Suprapubic skin (tissue), 4 donors: Measurements from ENCODE around the gene MUC22. TPM values are rescaled to one million over a fixed set of nuclear protein-coding genes. Genes with fewer than 3 reads are reported as not detected.

Experiments used
- DNase-seq, 2 donors: peaks; one replicate each; pipeline ENCODE4 v3.0.0-alpha.2; 2019; ENCODE audit warnings: low spot score in 2 of 2
- H3K27ac ChIP-seq: fragments of 200-600 bp; sonication (generic); one replicate; pipeline ENCODE4 v1.5.1; 2019
- H3K27me3 ChIP-seq: fragments of 200-600 bp; sonication (generic); one replicate; pipeline ENCODE4 v1.5.1; 2019
- H3K36me3 ChIP-seq: fragments of 200-600 bp; sonication (generic); one replicate; pipeline ENCODE4 v1.5.1; 2019
- H3K4me1 ChIP-seq: fragments of 200-600 bp; sonication (generic); one replicate; pipeline ENCODE4 v1.5.1; 2019
- H3K4me3 ChIP-seq: fragments of 200-600 bp; sonication (generic); one replicate; pipeline ENCODE4 v1.5.1; 2019; ENCODE audit warnings: mild to moderate bottlenecking
- H3K9me3 ChIP-seq: fragments of 200-600 bp; sonication (generic); one replicate; pipeline ENCODE4 v1.5.1; 2019
- CTCF ChIP-seq, 2 donors: fragments of 200-600 bp in 1 of 2; fragments of 450-650 bp in 1 of 2; sonication (generic) in 1 of 2; IDR thresholded peaks; one replicate each; pipeline ENCODE4 v1.5.1; 2016 to 2019; ENCODE audit warnings: antibody characterized with exemption in 2 of 2, mild to moderate bottlenecking in 1 of 2, moderate library complexity in 1 of 2
- EP300 ChIP-seq: sonication (generic); formaldehyde crosslinking; IDR thresholded peaks from one replicate; pipeline ENCODE4 v1.6.1; 2017; ENCODE audit warnings: antibody characterized with exemption
- POLR2A ChIP-seq, 2 donors: fragments of 450-650 bp; IDR thresholded peaks; one replicate each; pipeline ENCODE4 v1.6.1; 2017; ENCODE audit warnings: antibody characterized with exemption in 2 of 2, mild to moderate bottlenecking in 2 of 2, moderate library complexity in 2 of 2
- POLR2AphosphoS5 ChIP-seq, 3 donors: sonication (generic); formaldehyde crosslinking; IDR thresholded peaks; one replicate each; pipeline ENCODE4 v1.6.1; 2017; ENCODE audit warnings: antibody characterized with exemption in 3 of 3
- WGBS: methylation state at CpG from one replicate; pipeline ENCODE4 v1.1.5; 2018; 5-methylcytosine and 5-hydroxymethylcytosine counted together
- total RNA-seq, 4 donors: library from RNA; depleted of rRNA; stranded (reverse); fragments of >200 nt; gene quantifications; one replicate each; pipeline ENCODE4 v1.1.0, GENCODE V29; 2016

Gene MUC22
- total RNA-seq, 4 donors from 2014 or later: 0.18 TPM; not detected in 3

GRCh38 chr6:30979141-30979540 lies 31.1 kb upstream of the MUC22 start:
- no peaks in the 10 kb centered on the region for H3K27me3 ChIP-seq
- DNase-seq: no peak
- peaks cover 11% of the 10 kb centered on the region for H3K4me1 ChIP-seq
- H3K4me3 ChIP-seq: no peak overlapping the region
- 21% methylated on average over 1 of the region's 1 CpG for WGBS
- no peak overlapping the region for H3K27ac ChIP-seq
- TF ChIP-seq POLR2A (IDR thresholded peaks at IDR 0.05) (no peak), EP300 (no peak), CTCF (IDR thresholded peaks at IDR 0.05) (no peak), POLR2AphosphoS5 (IDR thresholded peaks at IDR 0.05) (no peak)
- H3K9me3 ChIP-seq: no peaks in the 10 kb centered on the region
- H3K36me3 ChIP-seq: no peaks in the 10 kb centered on the region

- peaks cover 11% of the 10 kb centered on the region for H3K4me1 ChIP-seq
- 55% methylated on average over 4 of the region's 4 CpGs for WGBS
- H3K9me3 ChIP-seq: no peaks in the 10 kb centered on the region
- TF ChIP-seq POLR2AphosphoS5 (IDR thresholded peaks at IDR 0.05) (no peak), POLR2A (IDR thresholded peaks at IDR 0.05) (no peak)
- no peak overlapping the region for H3K27ac ChIP-seq
- no peaks in the 10 kb centered on the region for H3K36me3 ChIP-seq
- no peak overlapping the region for H3K4me3 ChIP-seq
- no peaks in the 10 kb centered on the region for H3K27me3 ChIP-seq
- DNase-seq: no peak
Observed at GRCh38 chr6:30979690-30980089, 30.6 kb upstream of the MUC22 start.

- Histone ChIP-seq H3K9me3 (no peaks in the 10 kb centered on the region), H3K27ac (no peak overlapping the region), H3K4me3 (peak overlapping the region; percentile 14), H3K4me1 (peaks cover 11% of the 10 kb centered on the region), H3K27me3 (no peaks in the 10 kb centered on the region), H3K36me3 (no peaks in the 10 kb centered on the region)
- no peak for DNase-seq
- 13% methylated on average over 13 of the region's 13 CpGs for WGBS
- no peak for TF ChIP-seq CTCF (IDR thresholded peaks at IDR 0.05)
- TF ChIP-seq POLR2AphosphoS5 (IDR thresholded peaks at IDR 0.05): no peak
- TF ChIP-seq POLR2A (IDR thresholded peaks at IDR 0.05): no peak
- no peak for TF ChIP-seq EP300
Observed at GRCh38 chr6:30981942-30982772, 28.1 kb upstream of the MUC22 start.

GRCh38 chr6:30983439-30983838 lies 26.8 kb upstream of the MUC22 start, which contains the start of gene MUC21:
MUC21 (plus strand) TSS chr6:30983718; CDS start chr6:30983959, 241 bp downstream.
- H3K4me3 ChIP-seq: peak within 1 kb of the TSS; percentile 14
- no peak for DNase-seq
- TF ChIP-seq POLR2A (IDR thresholded peaks at IDR 0.05) (no peak), EP300 (no peak), POLR2AphosphoS5 (IDR thresholded peaks at IDR 0.05) (no peak), CTCF (IDR thresholded peaks at IDR 0.05) (no peak)
- no peak within 1 kb of the TSS for H3K27ac ChIP-seq
- peaks cover 4% of the 10 kb centered on the region for H3K27me3 ChIP-seq
- H3K36me3 ChIP-seq: no peaks in the 10 kb centered on the region
- H3K4me1 ChIP-seq: peaks cover 11% of the 10 kb centered on the region
- no peaks in the 10 kb centered on the region for H3K9me3 ChIP-seq
- 85% methylated on average over 6 of the region's 6 CpGs for WGBS

- H3K4me3 ChIP-seq: no peak overlapping the region
- H3K4me1 ChIP-seq: peaks cover 11% of the 10 kb centered on the region
- no peak for TF ChIP-seq POLR2A (IDR thresholded peaks at IDR 0.05)
- TF ChIP-seq EP300: no peak
- TF ChIP-seq CTCF (IDR thresholded peaks at IDR 0.05): no peak
- TF ChIP-seq POLR2AphosphoS5 (IDR thresholded peaks at IDR 0.05): no peak
- no peaks in the 10 kb centered on the region for H3K36me3 ChIP-seq
- WGBS: 78% methylated on average over 5 of the region's 5 CpGs
- no peak overlapping the region for H3K27ac ChIP-seq
- H3K27me3 ChIP-seq: peaks cover 4% of the 10 kb centered on the region
- DNase-seq: no peak
- H3K9me3 ChIP-seq: no peaks in the 10 kb centered on the region
Observed at GRCh38 chr6:30985490-30985889, 24.8 kb upstream of the MUC22 start.
